NK-92 (cell line): Measurements from ENCODE around the gene HDX.
"Not testable (repeated sequence)": the region's sequence is repeated elsewhere in the genome, so short reads cannot be mapped to it uniquely, and the experiment has no call there.

Experiments
- DNase-seq: peaks from one replicate; lab custom pipeline; 2025; ENCODE audit not compliant: unreplicated experiment; lab: John Stamatoyannopoulos, UW

The HDX gene

GRCh38 chrX:84501798-84502628 lies at the start of gene HDX:
HDX (minus strand) TSS chrX:84502453; CDS start chrX:84475397, 27,056 bp downstream.
- no peak for DNase-seq

GRCh38 chrX:84541315-84541714 lies 39.1 kb upstream of the HDX start:
- DNase-seq, result not testable (repeated sequence)

- DNase-seq, result not testable (repeated sequence)
Measured at GRCh38 chrX:84537627-84538026, 35.4 kb upstream of the HDX start.

- DNase-seq, result no peak
Measured at GRCh38 chrX:84488426-84488825, 13.8 kb downstream of the HDX start.

- DNase-seq, result no peak
Measured at GRCh38 chrX:84487365-84488353, 14.6 kb downstream of the HDX start.

GRCh38 chrX:84479086-84479485 lies 23.2 kb downstream of the HDX start:
- no peak for DNase-seq

GRCh38 chrX:84477114-84477513 lies 25.1 kb downstream of the HDX start:
- no peak for DNase-seq

- DNase-seq, result no peak
Measured at GRCh38 chrX:84475596-84475995, 26.7 kb downstream of the HDX start.

- DNase-seq, result no peak
Measured at GRCh38 chrX:84475101-84475500, 27.2 kb downstream of the HDX start.

- DNase-seq, result no peak
Measured at GRCh38 chrX:84469226-84469625, 33.0 kb downstream of the HDX start.

GRCh38 chrX:84467898-84468297 lies 34.4 kb downstream of the HDX start:
- DNase-seq, result no peak

- DNase-seq, result no peak
Measured at GRCh38 chrX:84453351-84454246, 48.7 kb downstream of the HDX start.

- no peak for DNase-seq
Measured at GRCh38 chrX:84441143-84441542, 61.1 kb downstream of the HDX start.

- DNase-seq, result no peak
Measured at GRCh38 chrX:84415140-84415539, 87.1 kb downstream of the HDX start.

GRCh38 chrX:84363663-84364062 lies 138.6 kb downstream of the HDX start:
- DNase-seq, result no peak

- no peak for DNase-seq
Measured at GRCh38 chrX:84363051-84363450, 139.2 kb downstream of the HDX start.

GRCh38 chrX:84362184-84362838 lies 139.9 kb downstream of the HDX start:
- no peak for DNase-seq

- no peak for DNase-seq
Measured at GRCh38 chrX:84358271-84358670, 144.0 kb downstream of the HDX start.

GRCh38 chrX:84357296-84357695 lies 145.0 kb downstream of the HDX start:
- DNase-seq, result no peak

- DNase-seq, result no peak
Measured at GRCh38 chrX:84340968-84341367, 161.3 kb downstream of the HDX start.
